Spleen (tissue), 11 donors: ENCODE data around the gene NDUFA13. TPM values are rescaled to one million over a fixed set of nuclear protein-coding genes. Genes with fewer than 3 reads are reported as not detected.

Experiments used
- DNase-seq: peaks from one replicate; pipeline ENCODE4 v3.0.0-alpha.2; 2020
- H3K27ac ChIP-seq, 8 donors: fragments of 200-600 bp; sonication (generic) in 7 of 8; 1 replicate in 4 of 8; 2 replicates in 4 of 8; pipeline versions ENCODE4 v1.5.0 to v1.8.0; 2016 to 2021; ENCODE audit warnings: inconsistent platforms in 4 of 8, mild to moderate bottlenecking in 4 of 8, moderate library complexity in 1 of 8
- H3K27me3 ChIP-seq, 7 donors: fragments of 200-600 bp; sonication (generic) in 6 of 7; replicated peaks in 1 of 7; 1 replicate in 4 of 7; 2 replicates in 3 of 7; pipeline versions ENCODE4 v1.5.0 to v1.8.0; 2016 to 2021; ENCODE audit warnings: inconsistent platforms in 3 of 7, mild to moderate bottlenecking in 1 of 7
- H3K36me3 ChIP-seq, 6 donors: fragments of 200-600 bp; sonication (generic) in 5 of 6; 1 replicate in 4 of 6; 2 replicates in 2 of 6; pipeline versions ENCODE4 v1.5.0 to v1.8.0; 2016 to 2021; ENCODE audit warnings: inconsistent platforms in 2 of 6
- H3K4me1 ChIP-seq, 6 donors: fragments of 200-600 bp; sonication (generic) in 5 of 6; 1 replicate in 3 of 6; 2 replicates in 3 of 6; pipeline versions ENCODE4 v1.5.0 to v1.8.0; 2016 to 2021; ENCODE audit warnings: inconsistent platforms in 3 of 6
- H3K4me3 ChIP-seq, 8 donors: fragments of 200-600 bp; sonication (generic) in 7 of 8; 1 replicate in 4 of 8; 2 replicates in 4 of 8; pipeline versions ENCODE4 v1.5.0 to v1.8.0; 2016 to 2021; ENCODE audit warnings: inconsistent platforms in 4 of 8, mild to moderate bottlenecking in 4 of 8, moderate library complexity in 2 of 8
- H3K9me3 ChIP-seq, 8 donors: fragments of 200-600 bp; sonication (generic) in 7 of 8; 1 replicate in 4 of 8; 2 replicates in 4 of 8; pipeline versions ENCODE4 v1.5.0 to v1.8.0; 2016 to 2021; ENCODE audit warnings: inconsistent platforms in 4 of 8
- POLR2A ChIP-seq, 3 donors: fragments of 450-650 bp; IDR thresholded peaks; one replicate each; pipeline ENCODE4 v1.5.1; 2017; ENCODE audit warnings: antibody characterized with exemption in 3 of 3, mild to moderate bottlenecking in 1 of 3
- POLR2AphosphoS5 ChIP-seq, 3 donors: sonication (generic); formaldehyde crosslinking; IDR thresholded peaks; one replicate each; pipeline ENCODE4 v1.5.1; 2017; ENCODE audit warnings: antibody characterized with exemption in 3 of 3
- WGBS, 5 donors: extraction: QIAGEN DNeasy Blood & Tissue Kit in 3 of 5; methylation state at CpG; one replicate each; pipeline versions ENCODE4 v1.1.5 to v1.1.7; 2013 to 2018; 5-methylcytosine and 5-hydroxymethylcytosine counted together
- intact Hi-C: fragments of 100-400 bp; cut with DNase I; formaldehyde crosslinking; loops from one replicate; pipeline ENCODE4 v1.15.0; 2023; ENCODE audit warnings: low total_unique reads
- polyA plus RNA-seq, 3 donors: library from polyadenylated mRNA; stranded (reverse); fragments of 200-250 nt; gene quantifications; one replicate each; pipeline ENCODE4 v1.2.1, GENCODE V29; 2013
- total RNA-seq, 7 donors: library from RNA; depleted of rRNA in 3 of 7; stranded (reverse); fragments of >200 nt in 3 of 7; fragmentation: NEBNext Ultra II Directional in 4 of 7; extraction: Animal tissue kit (Norgen Biotek cat#: 25700) in 4 of 7; gene quantifications; one replicate each; pipeline versions ENCODE4 v1.1.0 to v1.2.1, GENCODE V29; 2016 to 2021
- TF ChIP-seq, protein P1 (sequence below), 11 experiments: fragments of 200-600 bp in 7 of 11; fragments of 450-650 bp in 4 of 11; sonication (generic) in 4 of 11; IDR thresholded peaks in 8 of 11; conservative IDR thresholded peaks in 3 of 11; 1 replicate in 7 of 11; 2 replicates in 4 of 11; pipeline versions ENCODE4 v1.4.0 to v1.8.0; 2016 to 2021; ENCODE audit warnings: antibody characterized with exemption in 11 of 11, inconsistent platforms in 4 of 11, mild to moderate bottlenecking in 1 of 11
- donor health status: healthy with polysubstance abuse.
- donor health status: DM: no; HTN: no; CAD: no; lungs with moderate emphysema.
- donor health status: DM: no; HTN: no; CAD: no.
- donor health status: Bipolar disorder and iron deficiency.
- donor health status: healthy.
- donor health status: DM: no; HTN: no; CAD: no.
- donor health status: DM: yes; HTN: yes; CAD: no.

NDUFA13 gene
- total and polyA plus RNA-seq, 10 donors = 24.0 to 224 (median 197) TPM

DNA sequence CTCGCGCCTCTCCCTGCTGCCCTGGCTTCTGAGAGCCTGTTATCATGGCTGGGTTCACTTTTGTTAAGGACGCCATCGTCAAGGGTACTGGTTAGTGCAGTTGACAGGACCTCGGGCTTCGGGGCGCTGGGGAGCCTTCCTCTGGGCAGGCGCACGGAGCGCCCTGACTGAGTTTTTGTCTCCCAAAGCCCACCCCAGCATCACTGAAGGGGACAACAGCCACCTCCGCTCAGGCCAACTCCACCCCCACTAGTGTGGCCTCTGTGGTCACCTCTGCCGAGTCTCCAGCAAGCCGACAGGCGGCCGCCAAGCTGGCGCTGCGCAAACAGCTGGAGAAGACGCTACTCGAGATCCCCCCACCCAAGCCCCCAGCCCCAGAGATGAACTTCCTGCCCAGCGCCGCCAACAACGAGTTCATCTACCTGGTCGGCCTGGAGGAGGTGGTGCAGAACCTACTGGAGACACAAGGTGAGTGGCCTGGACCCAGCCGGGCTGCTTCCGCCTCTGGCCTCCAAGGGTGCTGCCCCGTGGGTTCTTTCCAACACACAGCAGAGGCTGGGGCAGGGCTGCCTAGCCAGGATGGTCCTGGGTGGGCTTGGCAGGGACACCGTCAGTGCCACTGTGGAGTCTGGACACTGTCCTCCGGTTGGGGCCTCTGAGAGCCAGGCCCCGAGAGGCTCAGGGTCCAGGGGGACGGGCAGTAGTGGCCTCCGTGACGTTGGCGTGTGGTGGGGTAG is 17.6 kb upstream of the NDUFA13 start:
- intact Hi-C loops = no loop called here
- 93 to 96% (median 94%) methylated on average over 17 to 33 of the region's 33 CpGs for WGBS, 5 donors
- no peak overlapping the region for H3K4me3 ChIP-seq
- no peaks in the 10 kb centered on the region for H3K27me3 ChIP-seq
- no peak for TF ChIP-seq POLR2A (IDR thresholded peaks at IDR 0.05)
- TF ChIP-seq POLR2AphosphoS5 (IDR thresholded peaks at IDR 0.05) = peak in 1 of 3 donors; percentile 52
- H3K4me1 ChIP-seq = peaks cover 0 to 21% (median 0%) of the 10 kb centered on the region in 6 donors
- peaks cover 0 to 100% (median 96%) of the 10 kb centered on the region in 6 donors for H3K36me3 ChIP-seq
- no peaks in the 10 kb centered on the region for H3K9me3 ChIP-seq
- DNase-seq = peak; percentile 59
- H3K27ac ChIP-seq = no peak overlapping the region

DNA sequence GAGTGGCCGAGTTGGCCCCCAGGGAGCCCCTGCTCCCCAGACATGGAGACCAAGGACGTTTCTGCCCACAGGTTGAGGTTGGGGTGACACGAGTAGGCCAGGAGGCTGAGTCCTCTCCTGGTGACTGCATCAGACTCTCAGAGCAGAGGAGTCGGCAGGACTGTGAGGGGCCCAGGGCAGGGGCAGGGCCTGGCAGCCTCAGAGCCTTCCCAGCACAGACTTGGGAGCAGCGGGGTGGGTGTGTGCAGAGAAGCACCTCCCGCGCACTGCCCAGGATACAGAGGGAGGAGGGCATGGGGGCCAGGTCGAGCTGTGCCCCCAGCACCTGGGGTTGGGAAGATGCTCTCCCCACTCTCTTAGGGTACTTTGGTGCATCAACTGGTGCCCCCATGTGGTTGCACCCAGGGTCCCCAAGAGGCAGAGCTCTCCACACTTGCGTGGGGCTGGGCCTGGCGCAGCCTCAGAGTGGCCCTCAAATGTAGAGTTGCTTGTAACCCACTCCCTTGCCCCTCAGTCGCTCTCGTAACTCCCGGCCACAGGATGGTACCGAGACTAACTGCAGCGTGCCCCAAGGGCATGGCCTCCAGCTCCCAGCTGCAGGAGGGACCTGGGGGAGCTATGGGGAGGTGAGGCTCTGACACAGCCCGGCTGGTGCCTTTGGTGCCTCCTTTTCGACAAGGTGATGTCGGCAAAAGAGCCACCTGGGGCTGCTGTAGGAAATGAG is 16.6 kb upstream of the NDUFA13 start:
- H3K36me3 ChIP-seq = peaks cover 0 to 100% (median 97%) of the 10 kb centered on the region in 6 donors
- 78 to 94% (median 93%) methylated on average over 9 to 18 of the region's 18 CpGs for WGBS, 5 donors
- no peaks in the 10 kb centered on the region for H3K27me3 ChIP-seq
- DNase-seq = peak; percentile 69
- no peak overlapping the region for H3K4me3 ChIP-seq
- peaks cover 0 to 14% (median 0%) of the 10 kb centered on the region in 6 donors for H3K4me1 ChIP-seq
- TF ChIP-seq, protein P1, sequence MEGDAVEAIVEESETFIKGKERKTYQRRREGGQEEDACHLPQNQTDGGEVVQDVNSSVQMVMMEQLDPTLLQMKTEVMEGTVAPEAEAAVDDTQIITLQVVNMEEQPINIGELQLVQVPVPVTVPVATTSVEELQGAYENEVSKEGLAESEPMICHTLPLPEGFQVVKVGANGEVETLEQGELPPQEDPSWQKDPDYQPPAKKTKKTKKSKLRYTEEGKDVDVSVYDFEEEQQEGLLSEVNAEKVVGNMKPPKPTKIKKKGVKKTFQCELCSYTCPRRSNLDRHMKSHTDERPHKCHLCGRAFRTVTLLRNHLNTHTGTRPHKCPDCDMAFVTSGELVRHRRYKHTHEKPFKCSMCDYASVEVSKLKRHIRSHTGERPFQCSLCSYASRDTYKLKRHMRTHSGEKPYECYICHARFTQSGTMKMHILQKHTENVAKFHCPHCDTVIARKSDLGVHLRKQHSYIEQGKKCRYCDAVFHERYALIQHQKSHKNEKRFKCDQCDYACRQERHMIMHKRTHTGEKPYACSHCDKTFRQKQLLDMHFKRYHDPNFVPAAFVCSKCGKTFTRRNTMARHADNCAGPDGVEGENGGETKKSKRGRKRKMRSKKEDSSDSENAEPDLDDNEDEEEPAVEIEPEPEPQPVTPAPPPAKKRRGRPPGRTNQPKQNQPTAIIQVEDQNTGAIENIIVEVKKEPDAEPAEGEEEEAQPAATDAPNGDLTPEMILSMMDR (IDR thresholded peaks at IDR 0.05 in 8 of 11, conservative IDR thresholded peaks at IDR 0.05 in 3 of 11) = no peak
- intact Hi-C loops = no loop called here
- no peak overlapping the region for H3K27ac ChIP-seq
- H3K9me3 ChIP-seq = no peaks in the 10 kb centered on the region

DNA sequence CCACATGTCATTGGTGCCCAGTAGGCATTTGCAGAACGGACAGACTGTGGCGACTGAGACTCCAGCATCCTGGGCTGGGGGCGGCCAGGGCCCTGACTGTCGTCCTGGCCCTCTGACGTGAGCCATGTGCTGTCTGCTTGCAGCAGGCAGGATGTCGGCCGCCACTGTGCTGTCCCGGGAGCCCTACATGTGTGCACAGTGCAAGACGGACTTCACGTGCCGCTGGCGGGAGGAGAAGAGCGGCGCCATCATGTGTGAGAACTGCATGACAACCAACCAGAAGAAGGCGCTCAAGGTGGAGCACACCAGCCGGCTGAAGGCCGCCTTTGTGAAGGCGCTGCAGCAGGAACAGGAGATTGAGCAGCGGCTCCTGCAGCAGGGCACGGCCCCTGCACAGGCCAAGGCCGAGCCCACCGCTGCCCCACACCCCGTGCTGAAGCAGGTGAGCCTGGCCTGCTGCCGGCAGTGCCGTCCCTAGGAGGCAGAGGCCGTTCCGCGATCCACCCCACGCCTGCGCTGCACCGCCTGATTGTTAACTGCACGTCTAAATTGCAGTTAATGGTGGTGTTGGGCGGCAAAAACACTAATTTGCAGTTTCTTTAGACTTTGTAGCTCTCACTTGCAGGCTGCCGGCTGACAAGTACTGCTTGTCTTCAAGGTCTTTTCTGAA is 14.9 kb upstream of the NDUFA13 start:
- 91 to 95% (median 92%) methylated on average over 23 to 34 of the region's 34 CpGs for WGBS, 5 donors
- H3K36me3 ChIP-seq = peaks cover 3 to 100% (median 99%) of the 10 kb centered on the region in 6 donors
- no peak overlapping the region for H3K27ac ChIP-seq
- peaks cover 0 to 9% (median 0%) of the 10 kb centered on the region in 6 donors for H3K4me1 ChIP-seq
- peak in 2 of 3 donors; percentile 6 to 53 for TF ChIP-seq POLR2AphosphoS5 (IDR thresholded peaks at IDR 0.05)
- TF ChIP-seq POLR2A (IDR thresholded peaks at IDR 0.05) = no peak
- H3K9me3 ChIP-seq = no peaks in the 10 kb centered on the region
- DNase-seq = peak; percentile 62
- intact Hi-C loops = no loop called here
- H3K4me3 ChIP-seq = no peak overlapping the region
- no peaks in the 10 kb centered on the region for H3K27me3 ChIP-seq

DNA sequence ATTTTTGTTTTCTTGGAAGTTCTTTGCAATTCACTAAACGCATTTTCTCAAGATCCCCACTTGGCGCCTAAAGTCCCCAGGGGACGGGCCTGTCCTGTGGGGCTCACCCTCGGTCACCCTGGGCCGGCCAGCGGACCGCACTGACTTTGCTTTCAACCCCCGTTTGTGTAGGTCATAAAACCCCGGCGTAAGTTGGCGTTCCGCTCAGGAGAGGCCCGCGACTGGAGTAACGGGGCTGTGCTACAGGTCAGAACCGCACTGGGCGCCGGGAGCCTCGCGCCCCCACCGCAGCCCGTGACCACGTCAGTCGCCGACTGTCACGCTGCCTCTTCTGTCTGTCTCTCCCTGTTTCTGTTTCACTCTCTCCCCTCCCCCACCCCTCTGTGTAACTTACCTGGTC is 14.2 kb upstream of the NDUFA13 start:
- peaks cover 0 to 4% (median 0%) of the 10 kb centered on the region in 6 donors for H3K4me1 ChIP-seq
- H3K4me3 ChIP-seq = no peak overlapping the region
- no peaks in the 10 kb centered on the region for H3K27me3 ChIP-seq
- H3K36me3 ChIP-seq = peaks cover 3 to 100% (median 98%) of the 10 kb centered on the region in 6 donors
- H3K27ac ChIP-seq = no peak overlapping the region
- TF ChIP-seq POLR2A (IDR thresholded peaks at IDR 0.05) (no peak), POLR2AphosphoS5 (IDR thresholded peaks at IDR 0.05) (no peak)
- TF ChIP-seq, protein P1 (IDR thresholded peaks at IDR 0.05 in 8 of 11, conservative IDR thresholded peaks at IDR 0.05 in 3 of 11) = no peak
- WGBS, 5 donors = 94 to 96% (median 95%) methylated on average over 26 of the region's 26 CpGs
- intact Hi-C loops = no loop called here
- H3K9me3 ChIP-seq = no peaks in the 10 kb centered on the region
- peak; percentile 63 for DNase-seq
